ENCODE measurements around the gene CHRDL2.

DNA sequence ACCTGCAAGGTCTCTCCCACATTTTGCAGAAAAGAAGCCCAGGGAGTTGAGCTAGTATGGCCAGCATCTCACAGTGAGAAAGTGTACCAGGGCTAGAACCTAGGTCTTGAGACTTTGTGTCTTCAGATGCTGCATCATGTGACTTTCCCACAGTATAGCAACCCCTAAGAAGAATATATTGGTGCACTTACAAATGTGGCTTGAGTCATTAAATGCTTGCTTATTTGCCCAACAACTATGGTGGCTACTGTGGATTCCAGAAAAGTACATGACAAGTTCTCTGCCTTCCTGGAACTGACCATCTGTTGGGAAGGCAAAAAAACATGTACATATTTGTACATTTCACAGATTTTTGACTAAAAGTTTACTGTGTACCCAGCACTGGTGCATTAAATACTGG lies 83.8 kb downstream of the CHRDL2 start:
- TF ChIP-seq, protein P1, sequence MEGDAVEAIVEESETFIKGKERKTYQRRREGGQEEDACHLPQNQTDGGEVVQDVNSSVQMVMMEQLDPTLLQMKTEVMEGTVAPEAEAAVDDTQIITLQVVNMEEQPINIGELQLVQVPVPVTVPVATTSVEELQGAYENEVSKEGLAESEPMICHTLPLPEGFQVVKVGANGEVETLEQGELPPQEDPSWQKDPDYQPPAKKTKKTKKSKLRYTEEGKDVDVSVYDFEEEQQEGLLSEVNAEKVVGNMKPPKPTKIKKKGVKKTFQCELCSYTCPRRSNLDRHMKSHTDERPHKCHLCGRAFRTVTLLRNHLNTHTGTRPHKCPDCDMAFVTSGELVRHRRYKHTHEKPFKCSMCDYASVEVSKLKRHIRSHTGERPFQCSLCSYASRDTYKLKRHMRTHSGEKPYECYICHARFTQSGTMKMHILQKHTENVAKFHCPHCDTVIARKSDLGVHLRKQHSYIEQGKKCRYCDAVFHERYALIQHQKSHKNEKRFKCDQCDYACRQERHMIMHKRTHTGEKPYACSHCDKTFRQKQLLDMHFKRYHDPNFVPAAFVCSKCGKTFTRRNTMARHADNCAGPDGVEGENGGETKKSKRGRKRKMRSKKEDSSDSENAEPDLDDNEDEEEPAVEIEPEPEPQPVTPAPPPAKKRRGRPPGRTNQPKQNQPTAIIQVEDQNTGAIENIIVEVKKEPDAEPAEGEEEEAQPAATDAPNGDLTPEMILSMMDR (IDR thresholded peaks at IDR 0.05 in 4 of 5, conservative IDR thresholded peaks at IDR 0.05 in 1 of 5) = no peak
- no peak for TF ChIP-seq POLR2A (IDR thresholded peaks at IDR 0.05)

Measured in gastrocnemius medialis (tissue), 4 donors.